ENCODE results near the gene ACLY. TPM values are rescaled to one million over a fixed set of nuclear protein-coding genes. Genes with fewer than 3 reads are reported as not detected.

Gene ACLY
- total RNA-seq, 1 donor from 2014 or later = 422 TPM

- Mint-ChIP-seq H3K27me3 (ENCODE audit: low read depth) (no peaks in the 10 kb centered on the region), H3K4me1 (peaks cover 24% of the 10 kb centered on the region), H3K36me3 (ENCODE audit: low read depth) (peaks cover 6% of the 10 kb centered on the region), H3K9me3 (no peaks in the 10 kb centered on the region), H3K27ac (ENCODE audit: unreplicated experiment) (peak overlapping the region; percentile 86), H3K4me3 (no peak overlapping the region)
- DNase-seq (ENCODE audit: low read depth, low spot score) = no peak
- no peak for TF ChIP-seq CTCF (conservative IDR thresholded peaks at IDR 0.05)
Measured at GRCh38 chr17:41821776-41822175, 97.0 kb downstream of the ACLY start.

DNA sequence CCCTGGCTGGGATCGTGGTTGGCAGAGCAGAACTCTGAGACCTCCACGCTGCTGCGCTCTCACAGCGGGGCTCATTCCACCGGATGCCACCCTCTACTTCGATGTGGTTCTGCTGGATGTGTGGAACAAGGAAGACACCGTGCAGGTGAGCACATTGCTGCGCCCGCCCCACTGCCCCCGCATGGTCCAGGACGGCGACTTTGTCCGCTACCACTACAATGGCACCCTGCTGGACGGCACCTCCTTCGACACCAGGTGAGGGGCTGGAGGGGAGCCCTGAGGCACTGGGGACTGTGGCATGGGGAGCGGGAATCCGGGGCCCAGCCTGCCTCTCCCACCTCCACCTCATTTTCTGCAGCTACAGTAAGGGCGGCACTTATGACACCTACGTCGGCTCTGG lies 100.7 kb downstream of the ACLY start:
- H3K4me1 Mint-ChIP-seq = peaks cover 29% of the 10 kb centered on the region
- TF ChIP-seq CTCF (conservative IDR thresholded peaks at IDR 0.05) = no peak
- no peak for DNase-seq (ENCODE audit: low read depth, low spot score)
- peaks cover 8% of the 10 kb centered on the region for H3K36me3 Mint-ChIP-seq (ENCODE audit: low read depth)
- peak overlapping the region; percentile 61 for H3K4me3 Mint-ChIP-seq
- H3K27me3 Mint-ChIP-seq (ENCODE audit: low read depth) = no peaks in the 10 kb centered on the region
- no peak overlapping the region for H3K27ac Mint-ChIP-seq (ENCODE audit: unreplicated experiment)
- H3K9me3 Mint-ChIP-seq = no peaks in the 10 kb centered on the region

Other genes with a start within 250 kb of the ACLY start
- gene EIF1, start 230.1 kb downstream of the ACLY start, total RNA-seq = 617 and 620 TPM in 2 replicates
- gene GAST, start 206.6 kb downstream of the ACLY start, total RNA-seq = not detected in 2 replicates
- 1.5 and 1.6 TPM in 2 replicates for gene HAP1, start 184.3 kb downstream of the ACLY start, total RNA-seq
- 20.6 and 23.5 TPM in 2 replicates for gene JUP, start 132.2 kb downstream of the ACLY start, total RNA-seq
- gene P3H4, start 107.0 kb downstream of the ACLY start, total RNA-seq = 40.3 and 42.3 TPM in 2 replicates
- 259 and 262 TPM in 2 replicates for gene FKBP10, start 105.9 kb downstream of the ACLY start, total RNA-seq
- gene NT5C3B, start 82.7 kb downstream of the ACLY start, total RNA-seq = 120 and 123 TPM in 2 replicates
- not detected in 2 replicates for gene KLHL10, start 81.1 kb downstream of the ACLY start, total RNA-seq
- 20.4 and 20.6 TPM in 2 replicates for gene KLHL11, start 53.5 kb downstream of the ACLY start, total RNA-seq
- gene ODAD4, start 11.7 kb upstream of the ACLY start, total RNA-seq = 4.2 and 4.8 TPM in 2 replicates
- 213 and 230 TPM in 2 replicates for gene CNP, start 47.8 kb upstream of the ACLY start, total RNA-seq
- 126 and 138 TPM in 2 replicates for gene DNAJC7, start 98.5 kb upstream of the ACLY start, total RNA-seq
- gene NKIRAS2, start 101.1 kb upstream of the ACLY start, total RNA-seq = 59.2 and 60.2 TPM in 2 replicates
- 2.0 and 2.2 TPM in 2 replicates for gene C17orf113, start 131.7 kb upstream of the ACLY start, total RNA-seq
- gene ZNF385C, start 179.5 kb upstream of the ACLY start, total RNA-seq = 1.3 and 1.7 TPM in 2 replicates
- gene DHX58, start 193.8 kb upstream of the ACLY start, total RNA-seq = 0.50 TPM in 1 of 2 replicates, not detected in the other
- 41.9 and 43.6 TPM in 2 replicates for gene KAT2A, start 202.4 kb upstream of the ACLY start, total RNA-seq
- 0.16 and 0.40 TPM in 2 replicates for gene HSPB9, start 203.9 kb upstream of the ACLY start, total RNA-seq
- gene RAB5C, start 236.0 kb upstream of the ACLY start, total RNA-seq = 97.6 and 99.0 TPM in 2 replicates

Data from neural crest cell (in vitro differentiated cells).